GM18909 (cell line): ENCODE results near the gene KNDC1.
A peak's percentile ranks its signal among the peaks of the same experiment; 100 is the strongest.

Source experiments
- ATAC-seq: cut with Tn5 transposase; IDR thresholded peaks from one replicate; pipeline ENCODE4 v1.9.1; 2021; ENCODE audit warnings: mild to moderate bottlenecking; ENCODE audit not compliant: unreplicated experiment, poor library complexity

The KNDC1 gene

DNA sequence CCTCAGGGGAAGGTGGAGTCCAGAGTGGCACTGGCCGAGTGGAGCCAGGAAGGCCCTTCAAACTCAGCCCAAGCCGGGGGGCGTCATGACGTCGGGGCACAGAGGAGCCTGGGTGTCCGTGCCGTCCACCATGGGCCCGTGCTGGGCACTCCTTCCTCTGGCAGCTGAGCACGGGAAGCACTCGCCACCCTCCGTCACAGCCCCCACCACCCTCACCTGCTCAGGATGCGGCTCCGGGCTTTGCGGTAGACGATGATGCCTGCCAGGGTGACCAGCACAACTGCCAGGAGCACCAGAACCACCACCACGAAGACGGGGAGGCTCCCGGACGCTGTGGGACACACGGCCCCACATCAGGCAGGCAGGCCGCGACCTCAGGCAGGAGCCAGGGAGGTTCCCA is 108.5 kb downstream of the KNDC1 start:
- no peak for ATAC-seq

DNA sequence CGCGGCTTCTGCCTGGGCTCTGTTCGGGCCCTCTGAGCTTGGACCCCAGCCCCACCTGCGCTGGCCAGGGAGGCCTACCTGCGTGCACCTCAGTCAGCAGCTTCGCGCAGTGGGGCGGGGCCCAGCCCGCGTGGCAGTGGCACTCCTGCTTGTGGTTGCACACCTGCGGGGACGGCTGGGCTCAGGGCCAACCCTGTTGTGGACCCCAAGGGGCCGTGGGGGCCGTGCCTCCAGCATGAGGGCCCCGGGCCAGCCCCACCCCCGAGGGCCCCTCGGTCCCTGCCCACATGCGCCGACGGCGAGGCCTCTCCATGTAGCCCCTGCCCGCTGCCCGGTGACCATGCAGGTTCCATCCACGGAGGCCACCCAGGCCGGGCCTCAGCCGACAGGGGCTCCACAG is 109.3 kb downstream of the KNDC1 start:
- ATAC-seq, result no peak

DNA sequence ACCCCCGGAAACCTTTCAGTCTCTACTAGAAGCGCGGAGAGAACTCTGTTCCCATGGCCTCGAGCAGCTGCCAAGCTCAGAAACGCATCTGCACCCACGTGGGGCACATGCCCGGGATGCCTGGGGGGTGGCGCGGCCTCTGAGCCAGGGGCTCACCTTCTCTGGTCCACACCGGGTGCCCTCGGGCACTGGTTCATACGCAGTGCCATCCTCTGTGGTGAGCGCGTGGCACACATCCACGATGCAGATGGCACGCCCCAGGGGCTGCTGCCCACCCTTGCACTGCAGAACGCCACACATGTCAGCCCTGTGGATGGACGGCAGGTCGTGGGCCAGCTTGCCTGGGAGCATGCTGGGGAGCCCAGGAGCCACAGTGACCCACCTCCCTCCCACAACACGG is 110.2 kb downstream of the KNDC1 start:
- no peak for ATAC-seq

DNA sequence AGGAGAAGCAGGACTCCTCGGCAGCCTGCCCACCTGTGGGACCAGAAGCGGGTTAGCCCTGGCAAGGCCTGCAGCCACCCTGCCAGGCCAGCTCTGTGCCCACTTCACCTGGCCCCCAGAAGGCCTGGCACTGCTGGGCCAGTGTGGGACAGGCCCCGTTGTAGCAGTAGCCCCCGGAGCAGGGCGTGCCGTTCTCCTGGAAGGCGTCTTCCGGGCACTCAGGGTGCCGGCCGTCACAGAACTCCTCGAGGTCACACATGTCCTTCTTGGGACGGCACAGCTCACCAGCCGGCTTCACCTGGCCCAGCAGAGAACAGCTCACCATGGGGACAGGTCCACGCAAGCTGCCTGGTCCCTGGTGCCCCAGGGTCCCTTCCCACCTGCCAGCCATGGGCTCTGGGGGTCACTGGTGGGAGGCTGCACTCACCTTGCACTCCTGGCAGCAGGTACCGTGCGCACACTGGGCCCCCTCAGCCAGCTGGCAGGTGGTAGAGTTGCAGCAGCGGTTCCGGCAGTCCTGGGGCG is 110.8 kb downstream of the KNDC1 start:
- no peak for ATAC-seq

DNA sequence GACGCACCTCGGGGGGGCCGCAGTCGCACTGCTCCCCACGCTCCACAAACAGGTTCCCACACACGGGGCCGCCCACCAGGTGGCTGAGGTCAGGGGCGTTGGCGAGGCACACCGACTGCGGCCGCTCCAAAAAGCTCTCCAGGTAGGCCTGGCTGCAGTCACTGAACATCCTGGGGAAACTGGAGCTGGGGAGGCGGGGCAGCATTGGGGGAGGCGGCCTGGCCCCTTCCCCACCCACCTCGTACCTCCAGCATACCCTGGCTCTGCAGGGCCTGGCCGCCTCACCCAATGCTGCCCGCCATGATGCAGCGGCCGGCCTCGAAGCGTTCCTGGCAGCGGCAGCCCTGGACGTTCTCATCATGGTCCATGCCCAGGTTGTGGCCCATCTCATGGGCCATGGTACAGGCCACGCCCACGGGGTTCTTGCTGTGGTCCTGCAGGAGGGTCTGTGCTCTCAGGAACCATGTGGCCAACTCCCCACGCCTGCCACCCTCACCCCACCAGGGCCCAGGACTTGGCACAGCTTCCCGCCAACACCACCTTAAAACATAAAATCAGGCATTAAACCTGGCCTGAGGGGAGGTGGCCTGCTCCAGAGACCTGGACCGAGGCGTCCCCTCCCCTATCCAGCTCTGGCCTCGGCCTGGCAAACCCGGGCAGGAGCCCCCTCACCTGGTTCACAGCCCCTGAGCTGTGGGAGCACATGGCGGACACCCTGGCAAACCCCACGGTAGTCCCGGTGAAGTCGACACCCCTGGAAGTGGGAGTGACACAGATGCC is 111.7 kb downstream of the KNDC1 start:
- ATAC-seq, result no peak

DNA sequence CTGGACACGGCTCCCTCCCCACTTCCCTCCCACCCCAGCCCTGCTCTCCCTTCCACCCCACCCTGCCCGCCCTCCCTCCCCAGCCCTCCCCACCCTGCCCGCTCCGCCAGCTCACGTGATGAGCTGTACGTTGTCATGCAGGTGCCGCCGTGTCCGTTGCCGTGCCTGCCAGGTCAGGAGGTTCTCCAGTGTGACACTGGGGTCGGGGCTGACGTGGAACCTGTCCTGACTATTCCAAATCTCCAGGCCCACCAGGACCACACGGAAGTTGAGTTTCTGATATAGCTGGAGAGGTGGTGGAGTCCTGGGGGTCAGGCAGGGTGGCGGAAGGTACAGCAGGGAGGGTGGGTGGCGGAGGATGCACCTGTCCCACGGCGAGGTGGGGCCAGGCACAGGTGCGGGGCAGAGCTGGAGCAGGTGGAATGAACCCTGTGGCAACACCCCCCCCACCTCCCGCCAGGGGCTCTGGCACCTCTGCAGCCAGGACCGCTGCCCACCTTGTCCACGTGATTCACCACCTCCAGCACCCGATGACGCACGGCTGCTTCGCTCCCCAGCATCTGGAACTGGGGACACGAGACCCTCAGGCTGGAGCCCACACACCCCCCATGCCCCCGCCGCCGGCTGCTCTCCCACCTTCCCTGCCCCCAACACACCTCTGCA is 112.4 kb downstream of the KNDC1 start:
- ATAC-seq, result no peak

DNA sequence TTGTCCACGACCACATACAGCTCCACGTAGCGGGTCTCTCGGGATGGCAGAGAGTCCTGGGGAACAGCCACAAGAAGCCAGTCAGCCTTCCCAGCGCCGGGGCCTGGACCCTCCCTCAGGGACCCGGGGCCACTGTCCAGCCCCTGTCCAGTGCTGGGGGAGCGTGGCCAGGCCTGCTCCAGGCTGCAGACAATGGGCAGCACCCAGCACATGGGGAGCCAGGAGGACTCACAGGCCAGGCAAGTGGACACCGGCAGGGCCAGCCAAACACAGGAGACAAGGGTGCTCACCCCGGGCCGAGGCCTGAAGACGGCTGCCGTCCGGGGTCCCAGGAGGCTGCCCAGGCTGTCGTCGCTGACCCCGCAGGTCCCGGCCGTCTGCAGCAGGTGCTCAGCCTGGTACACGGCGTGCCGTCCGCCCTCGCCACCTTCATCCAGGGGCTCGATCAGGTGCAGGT is 113.0 kb downstream of the KNDC1 start:
- ATAC-seq, result no peak

DNA sequence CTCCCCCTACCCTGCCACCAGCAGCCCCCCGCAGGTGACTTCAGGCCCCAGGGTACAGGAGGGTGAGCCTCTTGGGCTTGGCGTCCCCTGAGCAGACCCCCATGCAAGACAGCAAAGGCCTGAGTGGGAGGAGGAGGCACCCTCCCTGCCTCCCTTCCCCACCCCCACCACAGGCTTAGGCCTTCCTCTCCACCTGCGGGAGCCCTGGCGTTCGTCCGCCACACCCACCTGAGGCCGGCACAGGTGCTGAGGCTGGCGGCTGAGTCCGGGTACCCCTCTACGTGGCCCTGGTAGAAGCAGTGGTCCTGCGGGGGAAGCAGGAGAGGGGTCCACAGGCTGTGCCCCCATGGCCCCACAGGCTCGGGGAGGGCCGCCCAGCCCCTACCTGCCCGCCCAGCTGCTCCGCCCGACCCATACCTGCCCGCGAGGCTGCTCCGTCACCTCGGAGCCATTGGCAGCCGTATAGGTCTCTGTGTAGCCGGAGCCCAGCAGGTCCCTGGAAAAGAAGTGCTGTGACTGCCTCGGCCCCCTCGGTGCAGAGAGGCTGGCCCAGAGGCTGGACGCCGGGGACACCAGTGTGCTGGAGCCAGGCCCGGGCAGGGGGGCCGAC is 113.6 kb downstream of the KNDC1 start:
- no peak for ATAC-seq

DNA sequence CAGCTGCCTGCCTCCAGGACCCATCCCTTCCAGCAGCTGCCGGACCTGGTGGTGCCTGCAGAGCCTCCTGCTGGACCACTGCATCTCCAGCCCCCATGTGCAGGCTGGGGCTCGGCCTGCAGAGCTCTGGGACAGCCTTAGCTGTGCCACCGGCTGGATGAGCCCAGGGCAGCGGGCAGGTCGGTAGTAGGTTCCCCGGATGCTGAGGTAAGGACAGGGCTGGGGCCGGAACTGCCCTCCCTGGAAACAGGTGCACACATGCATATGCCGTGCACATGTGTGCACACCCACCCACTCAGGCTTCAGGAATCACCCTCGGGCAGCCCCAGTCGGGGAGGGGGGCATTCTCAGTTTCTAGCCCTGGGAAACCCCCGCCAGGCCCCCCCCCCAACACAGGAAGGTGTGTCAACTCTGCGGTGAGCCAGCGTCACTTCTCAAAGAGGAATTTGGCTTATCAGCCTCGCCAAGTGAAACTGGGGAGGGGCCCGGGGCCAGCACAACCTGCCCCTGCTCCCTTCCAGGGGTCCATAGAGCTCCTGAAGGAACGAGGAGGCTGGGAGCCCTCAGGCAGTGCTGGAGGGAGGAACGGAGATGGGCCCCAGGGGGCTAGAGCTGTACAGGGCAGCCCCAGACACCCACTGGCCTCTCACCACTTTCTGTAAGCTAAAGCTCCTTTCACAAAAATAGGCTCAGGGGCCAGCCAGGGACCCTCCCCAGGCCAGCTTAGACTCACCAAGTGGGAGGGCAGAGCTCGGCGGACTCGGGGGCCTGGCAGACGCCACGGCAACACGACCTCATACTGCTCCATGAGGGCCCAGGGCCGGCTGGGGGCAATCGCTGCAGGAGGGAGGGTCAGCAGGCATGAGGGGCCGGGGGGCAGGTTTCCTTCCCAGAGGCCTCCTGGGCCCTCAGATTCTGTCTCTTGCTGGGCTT is 115.0 kb downstream of the KNDC1 start:
- peak; percentile 53 for ATAC-seq

DNA sequence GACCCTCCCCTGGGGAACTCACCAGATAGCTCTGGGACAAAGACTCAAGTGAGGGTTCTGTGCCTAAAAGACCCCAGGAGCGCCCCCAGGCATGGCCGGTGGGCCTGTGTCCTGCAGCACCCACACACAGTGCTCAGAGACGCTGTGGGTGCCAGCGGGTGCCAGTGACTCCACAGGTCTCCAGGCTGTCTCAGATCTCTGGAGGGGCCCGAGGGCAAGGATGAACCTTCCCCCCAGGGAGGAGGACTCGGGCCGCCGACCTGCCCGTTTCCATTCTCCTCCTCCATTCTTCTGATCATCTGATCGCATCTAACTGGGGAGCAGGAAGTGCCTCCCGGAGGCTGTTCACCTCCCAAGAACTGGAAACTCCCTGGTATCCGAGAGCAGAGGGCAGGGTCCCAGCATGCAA is 115.7 kb downstream of the KNDC1 start:
- peak; percentile 31 for ATAC-seq
